Measurements from ENCODE around the gene FASTK.

The FASTK gene

GRCh38 chr7:151119902-151120301 is 39.3 kb upstream of the FASTK start:
- ATAC-seq: no peak
- no peak for TF ChIP-seq SNAI2 (CRISPR knock-in tag; IDR thresholded peaks at IDR 0.05)

GRCh38 chr7:151119055-151119415 is 38.4 kb upstream of the FASTK start:
- no peak for ATAC-seq
- no peak for TF ChIP-seq ESRRG (CRISPR knock-in tag; IDR thresholded peaks at IDR 0.05)
- no peak for TF ChIP-seq ZNF8 (CRISPR knock-in tag; IDR thresholded peaks at IDR 0.05)

- no peak for ATAC-seq
- TF ChIP-seq RARB (CRISPR knock-in tag; IDR thresholded peaks at IDR 0.05) (no peak), SNAI2 (CRISPR knock-in tag; IDR thresholded peaks at IDR 0.05) (no peak)
These were observed 37.8 kb upstream of the FASTK start for GRCh38 chr7:151118108-151119054.

GRCh38 chr7:151117565-151117964 is 37.0 kb upstream of the FASTK start:
- TF ChIP-seq OSR1 (CRISPR knock-in tag; IDR thresholded peaks at IDR 0.05) (no peak), ISL1 (CRISPR knock-in tag; IDR thresholded peaks at IDR 0.05) (no peak), ARNTL (CRISPR knock-in tag; IDR thresholded peaks at IDR 0.05; ENCODE audit: borderline replicate concordance, low read depth) (no peak), BACH2 (CRISPR knock-in tag; IDR thresholded peaks at IDR 0.05; ENCODE audit: borderline replicate concordance) (no peak), PATZ1 (CRISPR knock-in tag; IDR thresholded peaks at IDR 0.05; ENCODE audit: borderline replicate concordance) (no peak), ESRRG (CRISPR knock-in tag; IDR thresholded peaks at IDR 0.05) (no peak), GLIS3 (CRISPR knock-in tag; IDR thresholded peaks at IDR 0.05) (no peak), ZFP3 (CRISPR knock-in tag; IDR thresholded peaks at IDR 0.05) (no peak), RARB (CRISPR knock-in tag; IDR thresholded peaks at IDR 0.05) (no peak), ZFP30 (CRISPR knock-in tag; IDR thresholded peaks at IDR 0.05) (no peak), CSDC2 (CRISPR knock-in tag; IDR thresholded peaks at IDR 0.05) (no peak), TCF4 (CRISPR knock-in tag; IDR thresholded peaks at IDR 0.05; ENCODE audit: borderline replicate concordance) (no peak), PPARA (CRISPR knock-in tag; IDR thresholded peaks at IDR 0.05; ENCODE audit: borderline replicate concordance) (no peak), ZNF70 (CRISPR knock-in tag; IDR thresholded peaks at IDR 0.05) (no peak), TSHZ2 (CRISPR knock-in tag; IDR thresholded peaks at IDR 0.05) (no peak), CSRNP3 (CRISPR knock-in tag; IDR thresholded peaks at IDR 0.05) (no peak), TOX (CRISPR knock-in tag; IDR thresholded peaks at IDR 0.05; ENCODE audit: borderline replicate concordance) (no peak), ZC3H10 (CRISPR knock-in tag; IDR thresholded peaks at IDR 0.05) (no peak), POU6F1 (CRISPR knock-in tag; IDR thresholded peaks at IDR 0.05; ENCODE audit: borderline replicate concordance, low read depth) (no peak)
- no peak for ATAC-seq

Measured in SK-N-SH treated with all-trans-retinoic acid at 6 μM for 48 hours (cell line).